ENCODE data around the gene RSPH1.

DNA sequence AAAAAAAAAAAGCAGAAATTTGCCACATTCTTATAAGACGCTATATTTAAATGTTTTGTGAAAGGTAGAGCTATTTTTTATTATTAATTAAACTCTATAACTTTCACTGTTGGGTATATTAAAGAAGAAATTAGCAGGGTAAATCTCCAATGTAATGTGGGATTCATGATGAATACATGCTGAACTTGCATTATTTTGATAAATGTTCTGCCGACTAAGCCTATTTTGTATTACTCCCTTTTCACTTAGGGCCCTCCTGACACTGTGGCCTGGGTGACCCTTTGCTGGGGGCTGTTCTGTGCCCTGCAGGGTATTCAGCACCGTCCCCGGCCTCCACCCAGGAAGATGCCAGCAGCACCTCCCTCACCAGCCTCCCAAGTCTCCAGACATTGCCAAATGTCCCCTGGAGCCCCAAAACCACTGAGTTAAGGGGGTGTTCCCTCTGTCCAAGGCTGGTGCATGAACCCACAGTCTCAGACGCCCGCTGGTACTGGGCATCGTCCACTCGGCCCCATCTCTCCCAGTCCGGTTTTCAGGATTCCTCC is 22.5 kb downstream of the RSPH1 start:
- no peak for TF ChIP-seq POLR2AphosphoS5 (IDR thresholded peaks at IDR 0.05)
- no peak for TF ChIP-seq POLR2A (IDR thresholded peaks at IDR 0.05)
- TF ChIP-seq, protein P1, sequence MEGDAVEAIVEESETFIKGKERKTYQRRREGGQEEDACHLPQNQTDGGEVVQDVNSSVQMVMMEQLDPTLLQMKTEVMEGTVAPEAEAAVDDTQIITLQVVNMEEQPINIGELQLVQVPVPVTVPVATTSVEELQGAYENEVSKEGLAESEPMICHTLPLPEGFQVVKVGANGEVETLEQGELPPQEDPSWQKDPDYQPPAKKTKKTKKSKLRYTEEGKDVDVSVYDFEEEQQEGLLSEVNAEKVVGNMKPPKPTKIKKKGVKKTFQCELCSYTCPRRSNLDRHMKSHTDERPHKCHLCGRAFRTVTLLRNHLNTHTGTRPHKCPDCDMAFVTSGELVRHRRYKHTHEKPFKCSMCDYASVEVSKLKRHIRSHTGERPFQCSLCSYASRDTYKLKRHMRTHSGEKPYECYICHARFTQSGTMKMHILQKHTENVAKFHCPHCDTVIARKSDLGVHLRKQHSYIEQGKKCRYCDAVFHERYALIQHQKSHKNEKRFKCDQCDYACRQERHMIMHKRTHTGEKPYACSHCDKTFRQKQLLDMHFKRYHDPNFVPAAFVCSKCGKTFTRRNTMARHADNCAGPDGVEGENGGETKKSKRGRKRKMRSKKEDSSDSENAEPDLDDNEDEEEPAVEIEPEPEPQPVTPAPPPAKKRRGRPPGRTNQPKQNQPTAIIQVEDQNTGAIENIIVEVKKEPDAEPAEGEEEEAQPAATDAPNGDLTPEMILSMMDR (IDR thresholded peaks at IDR 0.05), result no peak
